NCI-H2171 treated with DMSO at 0.1 percent for 48 hours (cell line): Measurements from ENCODE around the gene HACL1.

Experiments
- DNase-seq: peaks from one replicate; lab custom pipeline; 2025; lab: John Stamatoyannopoulos, UW

The HACL1 gene

GRCh38 chr3:15523660-15524417, 77.5 kb downstream of the HACL1 start:
- no peak for DNase-seq

GRCh38 chr3:15522016-15522415, 79.4 kb downstream of the HACL1 start:
- DNase-seq = no peak

GRCh38 chr3:15521573-15521965, 79.8 kb downstream of the HACL1 start, which contains the start of gene COLQ:
Gene COLQ (minus strand): TSS chr3:15521706. CDS start chr3:15521625, 81 bp downstream.
- DNase-seq = no peak

- DNase-seq = no peak
Observed at GRCh38 chr3:15520804-15521572, 80.4 kb downstream of the HACL1 start.

- DNase-seq = no peak
Observed at GRCh38 chr3:15520185-15520584, 81.2 kb downstream of the HACL1 start.

GRCh38 chr3:15519096-15519495, 82.3 kb downstream of the HACL1 start:
- DNase-seq = no peak

GRCh38 chr3:15514663-15515340, 86.6 kb downstream of the HACL1 start:
- DNase-seq = no peak

GRCh38 chr3:15513810-15514662, 87.3 kb downstream of the HACL1 start:
- no peak for DNase-seq

- no peak for DNase-seq
Observed at GRCh38 chr3:15513116-15513515, 88.3 kb downstream of the HACL1 start.

- DNase-seq = peak; percentile 69
Observed at GRCh38 chr3:15512166-15512565, 89.2 kb downstream of the HACL1 start.

- DNase-seq = no peak
Observed at GRCh38 chr3:15511156-15511555, 90.2 kb downstream of the HACL1 start.
